Measurements from ENCODE around the gene ASIC2.

DNA sequence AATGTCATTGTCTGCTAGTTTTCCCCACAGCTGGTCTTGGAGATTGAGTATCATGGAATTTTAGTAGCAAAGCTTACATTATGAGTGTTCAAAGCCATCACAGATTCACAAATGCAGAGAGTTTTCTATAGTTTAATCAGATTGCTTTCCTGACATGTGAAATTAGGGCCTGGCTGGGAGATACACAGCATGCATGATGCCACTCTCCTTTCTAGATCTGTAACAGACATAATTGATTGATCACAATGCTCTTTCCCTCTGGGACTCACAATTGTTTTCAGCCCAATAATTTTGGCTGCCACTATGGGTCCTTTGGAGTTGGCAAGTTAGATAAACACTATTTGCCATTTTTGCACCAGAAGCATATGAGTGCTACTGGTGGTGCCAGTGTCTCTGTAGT, 168.9 kb downstream of the ASIC2 start:
- TF ChIP-seq, protein P1, sequence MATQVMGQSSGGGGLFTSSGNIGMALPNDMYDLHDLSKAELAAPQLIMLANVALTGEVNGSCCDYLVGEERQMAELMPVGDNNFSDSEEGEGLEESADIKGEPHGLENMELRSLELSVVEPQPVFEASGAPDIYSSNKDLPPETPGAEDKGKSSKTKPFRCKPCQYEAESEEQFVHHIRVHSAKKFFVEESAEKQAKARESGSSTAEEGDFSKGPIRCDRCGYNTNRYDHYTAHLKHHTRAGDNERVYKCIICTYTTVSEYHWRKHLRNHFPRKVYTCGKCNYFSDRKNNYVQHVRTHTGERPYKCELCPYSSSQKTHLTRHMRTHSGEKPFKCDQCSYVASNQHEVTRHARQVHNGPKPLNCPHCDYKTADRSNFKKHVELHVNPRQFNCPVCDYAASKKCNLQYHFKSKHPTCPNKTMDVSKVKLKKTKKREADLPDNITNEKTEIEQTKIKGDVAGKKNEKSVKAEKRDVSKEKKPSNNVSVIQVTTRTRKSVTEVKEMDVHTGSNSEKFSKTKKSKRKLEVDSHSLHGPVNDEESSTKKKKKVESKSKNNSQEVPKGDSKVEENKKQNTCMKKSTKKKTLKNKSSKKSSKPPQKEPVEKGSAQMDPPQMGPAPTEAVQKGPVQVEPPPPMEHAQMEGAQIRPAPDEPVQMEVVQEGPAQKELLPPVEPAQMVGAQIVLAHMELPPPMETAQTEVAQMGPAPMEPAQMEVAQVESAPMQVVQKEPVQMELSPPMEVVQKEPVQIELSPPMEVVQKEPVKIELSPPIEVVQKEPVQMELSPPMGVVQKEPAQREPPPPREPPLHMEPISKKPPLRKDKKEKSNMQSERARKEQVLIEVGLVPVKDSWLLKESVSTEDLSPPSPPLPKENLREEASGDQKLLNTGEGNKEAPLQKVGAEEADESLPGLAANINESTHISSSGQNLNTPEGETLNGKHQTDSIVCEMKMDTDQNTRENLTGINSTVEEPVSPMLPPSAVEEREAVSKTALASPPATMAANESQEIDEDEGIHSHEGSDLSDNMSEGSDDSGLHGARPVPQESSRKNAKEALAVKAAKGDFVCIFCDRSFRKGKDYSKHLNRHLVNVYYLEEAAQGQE (IDR thresholded peaks at IDR 0.05; ENCODE audit: insufficient read depth in 1 of 2, low read depth in 2 of 2, low read length in 1 of 2) = no peak
- TF ChIP-seq, protein P2, sequence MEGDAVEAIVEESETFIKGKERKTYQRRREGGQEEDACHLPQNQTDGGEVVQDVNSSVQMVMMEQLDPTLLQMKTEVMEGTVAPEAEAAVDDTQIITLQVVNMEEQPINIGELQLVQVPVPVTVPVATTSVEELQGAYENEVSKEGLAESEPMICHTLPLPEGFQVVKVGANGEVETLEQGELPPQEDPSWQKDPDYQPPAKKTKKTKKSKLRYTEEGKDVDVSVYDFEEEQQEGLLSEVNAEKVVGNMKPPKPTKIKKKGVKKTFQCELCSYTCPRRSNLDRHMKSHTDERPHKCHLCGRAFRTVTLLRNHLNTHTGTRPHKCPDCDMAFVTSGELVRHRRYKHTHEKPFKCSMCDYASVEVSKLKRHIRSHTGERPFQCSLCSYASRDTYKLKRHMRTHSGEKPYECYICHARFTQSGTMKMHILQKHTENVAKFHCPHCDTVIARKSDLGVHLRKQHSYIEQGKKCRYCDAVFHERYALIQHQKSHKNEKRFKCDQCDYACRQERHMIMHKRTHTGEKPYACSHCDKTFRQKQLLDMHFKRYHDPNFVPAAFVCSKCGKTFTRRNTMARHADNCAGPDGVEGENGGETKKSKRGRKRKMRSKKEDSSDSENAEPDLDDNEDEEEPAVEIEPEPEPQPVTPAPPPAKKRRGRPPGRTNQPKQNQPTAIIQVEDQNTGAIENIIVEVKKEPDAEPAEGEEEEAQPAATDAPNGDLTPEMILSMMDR (IDR thresholded peaks at IDR 0.05) = no peak
- no peak for TF ChIP-seq SIN3A (IDR thresholded peaks at IDR 0.05; ENCODE audit: borderline replicate concordance, insufficient read depth, low read depth, low read length)
- TF ChIP-seq POLR2AphosphoS5 (IDR thresholded peaks at IDR 0.05; ENCODE audit: low read depth, low read length) = no peak
- TF ChIP-seq TCF7L2 (IDR thresholded peaks at IDR 0.05; ENCODE audit: low read depth, low read length) = no peak

All from Panc1 (cell line).